Measurements from ENCODE around the gene ODF2L.

ODF2L gene

DNA sequence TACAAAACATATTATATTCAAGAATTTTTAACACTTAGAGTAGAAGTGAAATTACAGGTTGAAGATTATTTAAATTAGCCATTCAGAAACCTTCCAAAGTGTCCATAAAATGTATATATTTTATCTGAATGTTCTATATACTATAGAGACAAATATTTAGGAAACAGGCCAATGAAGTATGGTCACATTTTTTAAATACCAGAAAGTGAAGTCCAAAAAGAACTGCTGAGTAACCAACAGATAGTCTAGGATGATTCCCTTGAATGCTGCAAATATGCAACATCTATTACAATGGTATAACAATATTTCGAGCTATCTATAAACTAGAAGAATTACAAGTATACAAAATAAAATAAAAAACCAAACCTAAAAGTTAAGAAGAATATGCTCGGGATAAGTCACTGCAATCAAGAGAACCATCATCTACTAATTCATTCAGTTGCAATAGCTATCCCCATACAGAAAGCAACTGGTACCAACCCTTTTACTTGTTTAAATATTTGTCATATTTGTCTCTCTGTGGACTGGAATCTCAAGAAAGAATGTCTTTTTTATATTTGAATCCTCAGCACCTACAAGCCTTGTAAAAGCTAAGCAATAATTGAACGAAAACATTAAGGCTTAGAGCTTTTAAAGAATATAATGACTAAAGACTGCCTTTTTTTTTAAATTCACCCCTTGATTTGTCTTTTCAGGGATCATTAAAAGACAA, 8.1 kb downstream of the ODF2L start (continued):
- TF ChIP-seq, protein P1, sequence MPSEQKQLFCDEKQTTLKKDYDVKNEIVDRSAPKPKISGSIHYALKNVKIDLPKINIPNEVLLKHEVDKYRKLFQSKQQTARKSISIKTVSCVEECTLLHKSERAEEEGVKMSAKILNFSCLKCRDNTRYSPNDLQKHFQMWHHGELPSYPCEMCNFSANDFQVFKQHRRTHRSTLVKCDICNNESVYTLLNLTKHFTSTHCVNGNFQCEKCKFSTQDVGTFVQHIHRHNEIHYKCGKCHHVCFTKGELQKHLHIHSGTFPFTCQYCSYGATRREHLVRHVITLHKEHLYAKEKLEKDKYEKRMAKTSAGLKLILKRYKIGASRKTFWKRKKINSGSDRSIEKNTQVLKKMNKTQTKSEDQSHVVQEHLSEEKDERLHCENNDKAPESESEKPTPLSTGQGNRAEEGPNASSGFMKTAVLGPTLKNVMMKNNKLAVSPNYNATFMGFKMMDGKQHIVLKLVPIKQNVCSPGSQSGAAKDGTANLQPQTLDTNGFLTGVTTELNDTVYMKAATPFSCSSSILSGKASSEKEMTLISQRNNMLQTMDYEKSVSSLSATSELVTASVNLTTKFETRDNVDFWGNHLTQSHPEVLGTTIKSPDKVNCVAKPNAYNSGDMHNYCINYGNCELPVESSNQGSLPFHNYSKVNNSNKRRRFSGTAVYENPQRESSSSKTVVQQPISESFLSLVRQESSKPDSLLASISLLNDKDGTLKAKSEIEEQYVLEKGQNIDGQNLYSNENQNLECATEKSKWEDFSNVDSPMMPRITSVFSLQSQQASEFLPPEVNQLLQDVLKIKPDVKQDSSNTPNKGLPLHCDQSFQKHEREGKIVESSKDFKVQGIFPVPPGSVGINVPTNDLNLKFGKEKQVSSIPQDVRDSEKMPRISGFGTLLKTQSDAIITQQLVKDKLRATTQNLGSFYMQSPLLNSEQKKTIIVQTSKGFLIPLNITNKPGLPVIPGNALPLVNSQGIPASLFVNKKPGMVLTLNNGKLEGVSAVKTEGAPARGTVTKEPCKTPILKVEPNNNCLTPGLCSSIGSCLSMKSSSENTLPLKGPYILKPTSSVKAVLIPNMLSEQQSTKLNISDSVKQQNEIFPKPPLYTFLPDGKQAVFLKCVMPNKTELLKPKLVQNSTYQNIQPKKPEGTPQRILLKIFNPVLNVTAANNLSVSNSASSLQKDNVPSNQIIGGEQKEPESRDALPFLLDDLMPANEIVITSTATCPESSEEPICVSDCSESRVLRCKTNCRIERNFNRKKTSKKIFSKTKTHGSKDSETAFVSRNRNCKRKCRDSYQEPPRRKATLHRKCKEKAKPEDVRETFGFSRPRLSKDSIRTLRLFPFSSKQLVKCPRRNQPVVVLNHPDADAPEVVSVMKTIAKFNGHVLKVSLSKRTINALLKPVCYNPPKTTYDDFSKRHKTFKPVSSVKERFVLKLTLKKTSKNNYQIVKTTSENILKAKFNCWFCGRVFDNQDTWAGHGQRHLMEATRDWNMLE (tag by site-specific recombination; conservative IDR thresholded peaks at IDR 0.05; ENCODE audit: low read depth), result no peak
- TF ChIP-seq, protein P2, sequence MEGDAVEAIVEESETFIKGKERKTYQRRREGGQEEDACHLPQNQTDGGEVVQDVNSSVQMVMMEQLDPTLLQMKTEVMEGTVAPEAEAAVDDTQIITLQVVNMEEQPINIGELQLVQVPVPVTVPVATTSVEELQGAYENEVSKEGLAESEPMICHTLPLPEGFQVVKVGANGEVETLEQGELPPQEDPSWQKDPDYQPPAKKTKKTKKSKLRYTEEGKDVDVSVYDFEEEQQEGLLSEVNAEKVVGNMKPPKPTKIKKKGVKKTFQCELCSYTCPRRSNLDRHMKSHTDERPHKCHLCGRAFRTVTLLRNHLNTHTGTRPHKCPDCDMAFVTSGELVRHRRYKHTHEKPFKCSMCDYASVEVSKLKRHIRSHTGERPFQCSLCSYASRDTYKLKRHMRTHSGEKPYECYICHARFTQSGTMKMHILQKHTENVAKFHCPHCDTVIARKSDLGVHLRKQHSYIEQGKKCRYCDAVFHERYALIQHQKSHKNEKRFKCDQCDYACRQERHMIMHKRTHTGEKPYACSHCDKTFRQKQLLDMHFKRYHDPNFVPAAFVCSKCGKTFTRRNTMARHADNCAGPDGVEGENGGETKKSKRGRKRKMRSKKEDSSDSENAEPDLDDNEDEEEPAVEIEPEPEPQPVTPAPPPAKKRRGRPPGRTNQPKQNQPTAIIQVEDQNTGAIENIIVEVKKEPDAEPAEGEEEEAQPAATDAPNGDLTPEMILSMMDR (tag by site-specific recombination; IDR thresholded peaks at IDR 0.05), result no peak
- TF ChIP-seq ZNF600 (tag by site-specific recombination; IDR thresholded peaks at IDR 0.05) (no peak), PRDM1 (tag by site-specific recombination; IDR thresholded peaks at IDR 0.05) (no peak)

DNA sequence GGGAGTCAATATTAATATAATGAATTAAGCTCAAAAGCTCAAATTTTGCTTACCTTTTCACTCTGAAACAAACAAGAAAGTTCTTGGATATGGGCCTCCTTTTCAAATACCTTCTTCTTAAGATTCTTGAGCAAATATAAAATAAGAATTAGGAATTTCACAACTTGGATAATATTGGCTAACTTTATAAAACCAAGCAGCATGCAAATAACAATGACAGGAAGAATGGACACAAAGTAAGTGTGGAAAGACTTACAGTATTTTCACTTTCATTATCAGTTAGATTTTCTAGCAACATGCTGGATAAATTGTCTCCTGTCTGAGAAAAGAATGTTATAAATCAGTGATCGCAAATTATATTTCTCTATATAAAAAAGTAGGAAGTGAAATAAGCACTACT, 13.2 kb downstream of the ODF2L start:
- peaks cover 0 to 12% of the 10 kb centered on the region in 2 experiments; a peak in 1 of 3 replicates for H3K36me3 ChIP-seq (ENCODE audit: control insufficient read depth in 2 of 2, insufficient read depth in 1 of 2, low read length in 2 of 2)
- POLR2A ChIA-PET, result interaction anchor here (0.6 kb wide), 1 partner anchor 946 kb away, joined by 8 read pairs; the partner anchor contains the start of gene LMO4
- H3K27ac ChIP-seq (ENCODE audit: extremely low read depth, low read depth, low read length), result no peak overlapping the region
- no peaks in the 10 kb centered on the region for H3K4me1 ChIP-seq (ENCODE audit: control insufficient read depth, insufficient read depth, low read length)
- H3K9me3 ChIP-seq (ENCODE audit: control insufficient read depth, insufficient read depth, low read depth, low read length), result no peaks in the 10 kb centered on the region
- no peak for TF ChIP-seq ZIC2 (tag by site-specific recombination; IDR thresholded peaks at IDR 0.05)
- TF ChIP-seq ZNF677 (tag by site-specific recombination; IDR thresholded peaks at IDR 0.05), result no peak
- TF ChIP-seq, protein P3, sequence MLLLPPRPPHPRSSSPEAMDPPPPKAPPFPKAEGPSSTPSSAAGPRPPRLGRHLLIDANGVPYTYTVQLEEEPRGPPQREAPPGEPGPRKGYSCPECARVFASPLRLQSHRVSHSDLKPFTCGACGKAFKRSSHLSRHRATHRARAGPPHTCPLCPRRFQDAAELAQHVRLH (tag by site-specific recombination; IDR thresholded peaks at IDR 0.05), result no peak
- no peak for TF ChIP-seq ZFP69B (tag by site-specific recombination; IDR thresholded peaks at IDR 0.05)
- TF ChIP-seq ZFHX2 (tag by site-specific recombination; conservative IDR thresholded peaks at IDR 0.05), result no peak
- TF ChIP-seq, protein P4, sequence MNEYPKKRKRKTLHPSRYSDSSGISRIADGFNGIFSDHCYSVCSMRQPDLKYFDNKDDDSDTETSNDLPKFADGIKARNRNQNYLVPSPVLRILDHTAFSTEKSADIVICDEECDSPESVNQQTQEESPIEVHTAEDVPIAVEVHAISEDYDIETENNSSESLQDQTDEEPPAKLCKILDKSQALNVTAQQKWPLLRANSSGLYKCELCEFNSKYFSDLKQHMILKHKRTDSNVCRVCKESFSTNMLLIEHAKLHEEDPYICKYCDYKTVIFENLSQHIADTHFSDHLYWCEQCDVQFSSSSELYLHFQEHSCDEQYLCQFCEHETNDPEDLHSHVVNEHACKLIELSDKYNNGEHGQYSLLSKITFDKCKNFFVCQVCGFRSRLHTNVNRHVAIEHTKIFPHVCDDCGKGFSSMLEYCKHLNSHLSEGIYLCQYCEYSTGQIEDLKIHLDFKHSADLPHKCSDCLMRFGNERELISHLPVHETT (tag by site-specific recombination; IDR thresholded peaks at IDR 0.05), result no peak
- TF ChIP-seq ZNF302 (tag by site-specific recombination; IDR thresholded peaks at IDR 0.05; ENCODE audit: low read depth), result no peak
- TF ChIP-seq, protein P5, sequence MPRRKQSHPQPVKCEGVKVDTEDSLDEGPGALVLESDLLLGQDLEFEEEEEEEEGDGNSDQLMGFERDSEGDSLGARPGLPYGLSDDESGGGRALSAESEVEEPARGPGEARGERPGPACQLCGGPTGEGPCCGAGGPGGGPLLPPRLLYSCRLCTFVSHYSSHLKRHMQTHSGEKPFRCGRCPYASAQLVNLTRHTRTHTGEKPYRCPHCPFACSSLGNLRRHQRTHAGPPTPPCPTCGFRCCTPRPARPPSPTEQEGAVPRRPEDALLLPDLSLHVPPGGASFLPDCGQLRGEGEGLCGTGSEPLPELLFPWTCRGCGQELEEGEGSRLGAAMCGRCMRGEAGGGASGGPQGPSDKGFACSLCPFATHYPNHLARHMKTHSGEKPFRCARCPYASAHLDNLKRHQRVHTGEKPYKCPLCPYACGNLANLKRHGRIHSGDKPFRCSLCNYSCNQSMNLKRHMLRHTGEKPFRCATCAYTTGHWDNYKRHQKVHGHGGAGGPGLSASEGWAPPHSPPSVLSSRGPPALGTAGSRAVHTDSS (tag by site-specific recombination; IDR thresholded peaks at IDR 0.05), result no peak
- no peak for TF ChIP-seq KLF1 (tag by site-specific recombination; IDR thresholded peaks at IDR 0.05)
- no peak for TF ChIP-seq ZNF398 (tag by site-specific recombination; IDR thresholded peaks at IDR 0.05)
- TF ChIP-seq, protein P6, sequence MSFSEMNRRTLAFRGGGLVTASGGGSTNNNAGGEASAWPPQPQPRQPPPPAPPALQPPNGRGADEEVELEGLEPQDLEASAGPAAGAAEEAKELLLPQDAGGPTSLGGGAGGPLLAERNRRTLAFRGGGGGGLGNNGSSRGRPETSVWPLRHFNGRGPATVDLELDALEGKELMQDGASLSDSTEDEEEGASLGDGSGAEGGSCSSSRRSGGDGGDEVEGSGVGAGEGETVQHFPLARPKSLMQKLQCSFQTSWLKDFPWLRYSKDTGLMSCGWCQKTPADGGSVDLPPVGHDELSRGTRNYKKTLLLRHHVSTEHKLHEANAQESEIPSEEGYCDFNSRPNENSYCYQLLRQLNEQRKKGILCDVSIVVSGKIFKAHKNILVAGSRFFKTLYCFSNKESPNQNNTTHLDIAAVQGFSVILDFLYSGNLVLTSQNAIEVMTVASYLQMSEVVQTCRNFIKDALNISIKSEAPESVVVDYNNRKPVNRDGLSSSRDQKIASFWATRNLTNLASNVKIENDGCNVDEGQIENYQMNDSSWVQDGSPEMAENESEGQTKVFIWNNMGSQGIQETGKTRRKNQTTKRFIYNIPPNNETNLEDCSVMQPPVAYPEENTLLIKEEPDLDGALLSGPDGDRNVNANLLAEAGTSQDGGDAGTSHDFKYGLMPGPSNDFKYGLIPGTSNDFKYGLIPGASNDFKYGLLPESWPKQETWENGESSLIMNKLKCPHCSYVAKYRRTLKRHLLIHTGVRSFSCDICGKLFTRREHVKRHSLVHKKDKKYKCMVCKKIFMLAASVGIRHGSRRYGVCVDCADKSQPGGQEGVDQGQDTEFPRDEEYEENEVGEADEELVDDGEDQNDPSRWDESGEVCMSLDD (tag by site-specific recombination; IDR thresholded peaks at IDR 0.05), result no peak
- TF ChIP-seq ZNF280C (tag by site-specific recombination; IDR thresholded peaks at IDR 0.05), result no peak
- H3K4me3 ChIP-seq (ENCODE audit: low read depth, low read length), result no peak overlapping the region
- CTCF ChIA-PET, result interaction anchor here (0.9 kb wide), 1 partner anchor 55 kb away, joined by 3 read pairs; no protein-coding TSS in a partner anchor
